ENCODE measurements around the gene JARID2. TPM values are rescaled to one million over a fixed set of nuclear protein-coding genes. Genes with fewer than 3 reads are reported as not detected.
A peak's percentile ranks its signal among the peaks of the same experiment; 100 is the strongest.

Gene JARID2
- total and polyA plus RNA-seq, 10 of the 15 experiments (the other 5 are each of a cell fraction or from before 2014, with no cell fraction given) = 4.2 to 21.6 (median 11.7) TPM

- TF ChIP-seq EP300 (IDR thresholded peaks at IDR 0.05; ENCODE audit: borderline replicate concordance in 1 of 2, control insufficient read depth in 1 of 2, low read depth in 2 of 2, low read length in 2 of 2) = peak; percentile 79 to 94
- no peak for TF ChIP-seq TCF3 (IDR thresholded peaks at IDR 0.05; ENCODE audit: borderline replicate concordance, insufficient read depth, low read depth, low read length)
- TF ChIP-seq POLR2AphosphoS2 (IDR thresholded peaks at IDR 0.05; ENCODE audit: low read depth, low read length) = peak; percentile 9; the same call in 1 of the 2 replicates
- peak; percentile 67 for TF ChIP-seq ATF7 (IDR thresholded peaks at IDR 0.05; ENCODE audit: low read depth)
- no peak for TF ChIP-seq E4F1 (IDR thresholded peaks at IDR 0.05; ENCODE audit: borderline replicate concordance, partially characterized antibody)
- TF ChIP-seq KAT2A (conservative IDR thresholded peaks at IDR 0.05; ENCODE audit: control insufficient read depth, low read depth, low read length) = no peak
- TF ChIP-seq ATF3 (IDR thresholded peaks at IDR 0.05; ENCODE audit: borderline replicate concordance, extremely low read depth, low read depth, low read length) = no peak
- no peak for TF ChIP-seq USF2 (IDR thresholded peaks at IDR 0.05; ENCODE audit: borderline replicate concordance, low read depth, low read length)
- no peak for TF ChIP-seq ZBTB40 (IDR thresholded peaks at IDR 0.05; ENCODE audit: borderline replicate concordance)
- no peak for TF ChIP-seq NKRF (conservative IDR thresholded peaks at IDR 0.05)
- TF ChIP-seq E2F4 (IDR thresholded peaks at IDR 0.05; ENCODE audit: low read depth, low read length) = no peak
- TF ChIP-seq NR2C2 (IDR thresholded peaks at IDR 0.05; ENCODE audit: borderline replicate concordance, control insufficient read depth, insufficient read length, low read depth) = no peak
- no peak for TF ChIP-seq MYC (IDR thresholded peaks at IDR 0.05; ENCODE audit: insufficient read depth, insufficient read length, insufficient replicate concordance, low read length, severe bottlenecking)
- no peak for TF ChIP-seq ZNF24 (IDR thresholded peaks at IDR 0.05)
Observed at GRCh38 chr6:15363523-15364400, 117.9 kb downstream of the JARID2 start (continued).
